ENCODE data around the gene TMEM147.
A peak's percentile ranks its signal among the peaks of the same experiment; 100 is the strongest.

The TMEM147 gene

DNA sequence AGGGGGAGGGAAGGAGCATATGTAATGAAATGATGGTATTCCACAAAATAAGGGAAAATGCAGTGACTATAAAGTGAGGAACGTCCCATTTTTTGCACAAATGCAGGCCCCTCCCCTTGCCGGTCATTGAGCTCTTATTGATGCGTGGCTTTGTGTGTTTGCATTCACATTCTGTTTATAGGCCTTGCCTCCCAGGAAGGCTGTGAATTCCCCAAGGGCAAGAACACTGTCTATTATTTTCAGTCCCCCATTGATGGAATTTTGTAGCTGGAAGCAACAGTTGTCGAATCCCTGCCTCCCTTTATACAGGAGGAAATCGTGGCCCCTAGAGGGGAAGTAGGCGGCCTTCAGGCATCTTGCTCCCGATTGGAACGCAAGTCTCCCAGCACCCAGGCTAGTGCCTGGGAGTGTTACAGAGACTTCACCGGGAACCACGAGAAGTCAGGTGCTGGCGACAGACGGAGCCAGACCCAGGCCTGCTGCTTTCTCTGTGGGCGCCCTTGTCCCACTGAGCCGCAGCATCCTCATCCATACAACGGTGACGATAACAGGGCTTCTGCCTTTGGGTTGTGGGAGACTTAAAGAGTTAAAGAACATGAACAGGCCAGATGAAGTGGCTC, 24.2 kb upstream of the TMEM147 start:
- DNase-seq: no peak

DNA sequence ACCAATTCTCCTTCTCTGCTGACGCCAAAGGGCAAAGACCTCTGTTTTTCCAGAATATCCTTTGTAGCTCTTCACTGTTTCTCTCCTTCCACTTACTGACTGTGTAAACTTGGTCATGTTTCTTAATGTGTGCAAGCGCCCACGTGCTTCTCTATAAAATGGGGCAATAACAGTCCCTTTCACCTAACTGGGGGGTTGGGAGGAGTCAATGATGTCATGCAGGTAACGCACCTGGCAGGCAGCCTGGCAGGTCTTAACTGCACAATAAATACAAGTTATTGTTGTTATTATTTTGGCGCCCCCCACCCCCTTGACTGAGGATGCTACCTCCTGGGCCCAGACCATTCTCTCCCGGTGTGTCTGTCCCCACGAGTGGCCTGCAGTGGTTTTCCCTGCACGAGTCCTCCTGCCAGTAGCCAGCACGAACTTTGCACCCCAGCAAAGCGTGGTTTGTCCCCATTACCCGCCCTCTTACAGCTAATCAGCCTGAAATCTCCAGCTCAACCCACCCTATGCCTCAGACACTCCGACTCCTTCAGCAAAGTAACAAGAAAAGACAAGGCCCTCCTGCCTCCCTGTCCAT, 22.6 kb upstream of the TMEM147 start:
- DNase-seq: no peak

DNA sequence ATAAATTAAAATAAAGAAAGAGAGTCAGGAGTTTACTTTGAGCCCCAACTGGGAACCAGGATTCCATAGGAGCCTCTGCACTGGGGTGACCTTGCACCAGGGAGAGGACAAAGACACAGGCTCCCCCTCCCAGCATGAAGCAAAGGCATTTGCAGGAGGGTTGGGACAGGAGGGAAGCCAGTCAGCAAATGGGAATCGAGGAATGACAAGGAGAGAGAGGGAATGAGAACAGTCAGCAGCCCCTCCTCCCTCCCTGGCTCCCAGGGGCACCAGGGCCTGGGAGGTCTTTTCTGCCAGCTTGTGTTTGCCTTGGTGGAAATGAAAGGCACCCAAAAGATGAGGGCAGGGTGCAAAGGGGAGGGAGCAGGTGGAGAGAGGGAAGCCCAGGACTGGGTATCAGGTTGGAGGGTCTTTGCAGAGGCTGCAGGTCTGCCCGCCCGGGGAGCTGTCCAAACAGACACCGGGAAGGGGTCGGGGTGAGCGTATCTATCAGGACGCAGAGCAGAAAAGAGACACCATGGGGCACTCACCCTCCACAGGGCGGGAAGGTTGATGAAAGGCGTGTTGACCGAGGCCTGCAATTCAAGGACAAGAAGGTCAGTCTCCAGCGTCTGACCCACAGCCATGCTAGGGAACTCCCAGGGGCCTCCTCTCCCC, 21.1 kb upstream of the TMEM147 start:
- DNase-seq: no peak

DNA sequence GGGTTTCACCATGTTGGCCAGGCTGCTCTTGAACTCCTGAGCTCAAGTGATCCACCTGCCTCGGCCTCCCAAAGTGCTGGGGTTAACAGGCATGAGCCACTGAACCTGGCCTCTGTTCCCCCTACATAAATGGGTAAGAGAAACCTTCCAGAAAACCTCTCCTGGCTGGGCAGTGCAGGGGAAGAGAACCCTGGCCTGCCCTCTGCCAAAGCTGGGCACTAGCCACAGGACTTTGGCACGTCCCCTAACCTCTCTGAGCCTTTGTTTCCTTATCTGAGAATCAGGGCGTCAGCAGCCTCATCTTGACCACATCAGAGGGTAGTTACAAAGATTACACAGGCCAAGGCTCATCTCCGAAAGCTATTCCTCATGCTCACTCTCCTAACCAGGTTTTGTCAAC, 19.6 kb upstream of the TMEM147 start:
- no peak for DNase-seq

DNA sequence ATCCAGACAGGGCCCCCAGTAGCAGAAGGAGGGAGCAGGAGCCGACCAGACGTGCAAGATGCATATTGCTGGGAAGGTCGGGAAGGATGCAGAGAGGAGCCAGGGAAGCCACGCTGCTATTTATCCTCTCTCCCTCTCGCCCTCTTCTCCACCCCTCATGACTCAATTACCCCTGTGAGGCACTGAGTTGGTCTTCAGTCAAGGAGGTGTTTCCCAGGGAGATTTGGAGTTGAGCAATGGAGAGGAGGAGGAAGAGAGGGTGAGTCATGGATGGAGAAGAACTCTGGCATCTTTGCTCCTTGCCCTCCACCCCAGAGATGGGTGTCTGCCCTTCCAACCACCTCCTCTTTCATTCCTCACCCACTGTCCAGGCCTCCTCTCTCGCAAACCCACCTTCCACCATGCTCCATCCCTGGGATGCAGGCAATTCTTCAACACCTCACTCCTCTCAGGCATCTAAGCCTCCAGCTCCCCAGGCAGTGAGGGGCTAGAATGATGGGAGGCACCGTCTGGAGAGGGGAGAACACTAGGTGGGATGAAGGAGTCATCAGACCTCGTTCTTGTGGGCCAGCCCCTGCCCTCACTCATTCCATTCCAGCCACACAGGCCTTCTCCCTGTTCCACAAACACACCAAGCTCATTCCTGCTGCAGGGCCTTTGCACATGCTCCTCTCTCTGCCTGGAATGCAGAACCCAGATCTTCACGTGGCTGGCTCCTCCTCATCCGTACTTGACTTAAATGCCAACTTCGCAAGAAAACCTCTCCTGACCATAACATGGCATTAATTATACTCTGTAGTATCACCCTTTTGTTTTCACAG, 17.0 kb upstream of the TMEM147 start, which contains the start of gene SBSN:
Gene SBSN (minus strand): TSS at position 94 of the 821 bp plus-strand sequence. CDS start 30 bp downstream, at position 64.
- DNase-seq: no peak

DNA sequence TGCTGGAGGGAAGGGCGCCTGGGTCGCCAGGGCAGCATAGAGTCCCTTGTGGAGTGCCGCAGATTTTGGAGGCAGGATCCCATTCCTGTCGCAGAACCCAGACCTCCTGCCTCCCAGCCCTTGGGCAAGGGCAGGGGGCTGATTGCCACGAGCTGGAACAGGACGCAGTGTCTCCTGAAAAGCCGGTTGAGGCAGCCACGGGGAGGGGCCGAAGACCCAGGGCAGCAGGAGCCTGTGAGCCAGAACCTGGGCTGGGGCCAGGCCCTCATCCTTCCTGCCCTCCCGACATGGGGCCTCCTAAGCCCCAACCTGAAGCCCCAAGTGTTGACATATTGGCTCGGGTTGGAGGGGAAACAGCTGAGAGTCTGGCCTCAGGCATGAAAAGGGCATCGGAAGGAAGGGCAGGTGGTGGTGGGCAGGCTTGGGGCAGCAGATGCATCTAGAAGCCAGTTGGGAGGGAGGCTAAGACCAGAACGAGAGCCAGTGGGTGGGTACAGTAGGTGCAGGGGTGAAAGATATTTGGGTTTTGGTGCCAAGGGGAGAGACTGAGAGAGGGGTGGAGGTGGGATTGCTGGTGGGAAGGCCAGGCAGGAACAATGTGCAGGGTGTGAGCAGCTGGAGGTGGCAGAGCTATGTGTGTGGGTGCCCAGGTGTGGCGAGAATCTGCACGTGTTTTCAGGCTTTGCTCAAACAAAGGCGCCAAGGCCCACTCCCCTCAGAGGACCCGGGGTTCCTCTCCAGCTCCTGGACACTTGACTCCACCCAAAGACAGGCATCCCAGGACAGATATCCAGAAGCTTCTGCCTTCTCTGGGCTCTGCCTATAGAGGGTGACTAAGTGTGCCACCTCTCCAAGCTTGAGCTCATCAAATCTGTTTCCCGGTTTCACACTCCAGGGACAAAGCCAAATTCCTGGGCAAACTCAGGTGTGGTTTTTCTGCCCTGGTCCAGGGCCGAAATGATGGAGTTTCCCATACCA, 15.9 kb upstream of the TMEM147 start:
- DNase-seq: no peak

DNA sequence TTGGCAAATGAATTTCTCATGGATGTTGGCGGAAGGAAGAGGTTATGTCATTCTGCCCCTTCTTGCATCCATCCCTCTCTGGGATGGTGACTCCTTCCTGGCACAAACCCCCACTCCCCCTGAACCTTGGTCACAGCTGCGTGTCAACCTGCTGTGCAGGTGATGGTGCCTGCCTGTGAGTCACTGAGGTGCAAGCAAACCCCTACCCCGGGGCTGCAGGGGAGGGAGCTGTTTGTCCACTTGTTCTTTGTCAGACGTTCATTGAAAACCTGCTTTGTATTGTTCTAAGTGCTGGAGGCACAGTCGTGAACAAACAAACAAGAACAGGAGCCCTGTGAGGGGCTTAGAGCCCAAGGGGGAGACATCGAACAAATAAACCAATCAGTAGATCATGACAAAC, 14.1 kb upstream of the TMEM147 start:
- DNase-seq: no peak

DNA sequence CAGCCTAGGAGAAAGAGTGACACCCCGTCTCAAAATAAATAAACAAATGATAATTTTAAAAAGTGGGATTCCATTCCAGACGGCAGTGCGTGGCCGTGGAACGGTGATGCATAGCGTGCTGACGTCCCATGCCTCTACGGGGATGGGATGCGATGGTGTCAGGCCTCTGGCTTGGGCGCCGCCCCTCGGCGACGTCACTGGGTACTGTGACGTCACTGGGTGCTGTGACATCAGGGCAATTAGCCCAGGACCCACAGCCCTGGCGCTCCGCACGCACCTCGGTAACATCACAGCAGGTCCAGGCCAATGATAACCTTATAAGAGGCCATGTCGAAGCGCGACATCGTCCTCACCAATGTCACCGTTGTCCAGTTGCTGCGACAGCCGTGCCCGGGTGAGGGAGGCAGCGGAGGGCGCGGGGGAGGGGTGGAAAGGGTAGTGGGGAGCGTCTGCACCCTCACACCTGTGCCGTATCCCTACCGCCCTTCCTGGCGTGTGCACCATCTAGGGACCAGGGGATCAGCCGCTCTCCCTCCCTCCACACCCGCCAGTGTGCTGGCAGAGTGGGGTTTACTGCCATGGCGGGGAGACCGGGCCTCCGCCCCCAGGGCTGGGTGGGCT, 12.1 kb upstream of the TMEM147 start, which contains the start of gene GAPDHS:
Gene GAPDHS (plus strand): TSS at position 256 of the 621 bp plus-strand sequence. CDS start 72 bp downstream, at position 328.
- DNase-seq: no peak

DNA sequence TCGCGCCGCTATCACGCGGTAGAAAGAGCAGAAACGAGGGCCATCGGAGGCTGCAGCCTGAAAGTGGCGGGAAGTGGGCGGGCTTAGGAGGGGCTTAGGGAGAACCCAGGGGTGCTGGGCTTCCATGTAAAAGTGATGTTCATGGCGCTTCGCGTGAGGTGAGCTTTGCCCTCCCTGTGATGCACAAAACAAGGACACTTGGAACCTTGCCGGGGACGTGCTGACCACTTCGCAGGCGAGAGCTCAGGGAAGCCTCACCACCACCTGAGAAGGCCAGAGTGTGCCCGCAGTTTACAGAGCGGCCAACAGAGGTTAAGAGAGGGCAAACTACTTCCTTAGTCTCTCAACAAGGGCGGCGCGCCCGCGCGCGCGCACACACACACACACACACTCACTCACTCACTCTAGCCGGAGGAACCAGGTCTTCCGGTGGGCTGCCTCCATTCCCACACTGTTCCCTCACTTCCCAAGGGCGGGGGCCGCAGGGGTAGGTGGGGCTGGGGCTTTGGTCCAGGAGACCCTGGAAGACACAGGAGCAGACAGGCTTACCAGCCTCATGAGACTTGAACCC, 11.5 kb upstream of the TMEM147 start:
- no peak for DNase-seq

DNA sequence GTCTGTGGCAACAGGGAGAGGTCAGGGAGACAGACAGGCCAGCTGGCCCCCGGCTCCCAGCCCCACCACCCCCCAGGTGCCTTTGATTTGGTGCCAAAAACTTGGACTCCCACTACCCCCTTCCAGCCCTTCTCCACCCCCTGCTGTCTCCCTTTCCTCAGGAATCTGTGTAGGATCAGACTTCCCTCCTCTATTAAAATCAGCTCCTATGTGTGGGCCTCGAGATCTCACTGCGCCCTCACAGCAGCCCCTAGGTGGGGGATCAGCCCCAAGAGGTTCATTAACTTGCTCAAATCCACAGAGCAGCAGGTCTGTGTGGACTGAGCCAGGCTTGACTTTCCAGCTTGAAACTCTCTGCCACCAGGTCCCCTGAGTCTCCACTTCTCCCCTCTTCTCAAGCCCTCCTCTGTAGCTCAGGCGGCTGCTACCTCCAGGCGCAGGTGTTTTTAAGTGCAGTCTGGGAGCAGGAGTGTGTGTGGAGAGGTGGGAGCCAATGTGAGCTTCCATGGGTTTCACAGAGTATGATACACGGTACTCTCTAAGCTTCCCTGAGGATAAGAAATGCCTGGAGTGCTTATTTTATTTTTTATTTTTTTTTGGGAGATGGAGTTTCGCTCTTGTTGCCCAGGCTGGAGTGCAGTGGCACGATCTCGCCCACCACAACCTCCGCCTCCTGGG, 10.5 kb upstream of the TMEM147 start:
- no peak for DNase-seq

DNA sequence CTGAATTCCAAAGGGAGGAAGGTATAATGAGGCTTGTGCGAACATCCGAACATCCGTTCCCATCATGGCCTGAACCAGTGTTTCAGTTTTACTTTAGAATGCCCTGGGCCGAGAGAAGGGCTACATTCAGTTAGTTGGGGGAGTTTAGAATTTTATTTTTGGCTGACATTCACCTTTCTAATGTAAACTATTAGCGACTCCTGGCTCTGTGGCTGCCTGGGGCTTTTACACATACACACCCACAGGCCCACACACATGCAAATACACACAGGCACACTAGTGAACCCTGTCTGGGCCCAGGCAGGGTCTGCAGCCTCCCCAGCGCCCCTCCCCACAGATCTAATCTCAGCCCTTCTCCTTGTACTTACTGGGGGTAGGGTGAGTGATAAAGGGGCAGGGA, 6.1 kb upstream of the TMEM147 start:
- no peak for DNase-seq

DNA sequence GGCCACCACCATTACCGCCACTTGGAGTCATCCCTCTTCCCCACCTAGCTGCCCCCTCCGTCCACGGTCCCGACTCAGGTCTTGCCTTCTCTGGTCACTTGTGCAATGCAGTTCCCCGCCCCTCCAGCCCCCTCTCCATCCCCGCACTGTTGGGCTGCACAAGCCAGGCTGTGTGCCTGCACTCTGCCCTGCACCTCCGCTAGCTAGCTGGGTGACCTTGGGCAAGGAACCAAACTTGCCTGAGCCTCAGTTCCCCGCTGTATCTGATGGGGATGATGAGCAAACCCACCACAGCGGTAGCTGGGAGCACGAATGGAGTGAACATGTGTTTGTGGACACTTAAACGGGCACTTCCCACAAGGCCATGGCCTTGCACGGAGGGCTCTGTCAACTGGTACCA, 5.6 kb upstream of the TMEM147 start:
- no peak for DNase-seq

DNA sequence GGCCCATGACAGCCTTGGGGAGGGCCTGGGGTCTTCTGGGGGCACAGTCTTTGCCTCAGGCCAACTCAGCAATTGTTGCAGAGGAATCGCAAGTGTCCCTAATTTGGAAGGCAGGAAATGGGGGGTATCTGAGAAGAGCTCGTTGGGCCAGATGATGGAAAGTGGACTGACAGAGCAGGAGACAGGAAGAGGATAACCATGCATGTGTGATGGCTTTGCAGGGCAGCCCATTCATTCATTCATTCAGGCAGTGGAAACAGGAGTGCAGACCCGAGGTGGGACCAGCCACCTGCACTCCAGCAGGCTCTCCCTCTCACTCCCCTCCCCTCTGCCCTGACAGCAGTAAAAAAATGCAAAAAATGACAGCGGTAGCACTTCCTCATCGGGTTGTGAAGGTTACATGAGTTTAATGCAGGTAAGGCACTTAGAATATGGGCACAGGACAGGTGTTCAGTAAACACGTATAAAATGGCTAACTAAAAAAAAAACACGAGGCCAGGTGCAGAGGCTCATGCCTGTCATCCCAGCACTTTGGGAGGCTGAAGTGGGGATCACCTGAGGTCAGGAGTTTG, 5.0 kb upstream of the TMEM147 start:
- DNase-seq: no peak

DNA sequence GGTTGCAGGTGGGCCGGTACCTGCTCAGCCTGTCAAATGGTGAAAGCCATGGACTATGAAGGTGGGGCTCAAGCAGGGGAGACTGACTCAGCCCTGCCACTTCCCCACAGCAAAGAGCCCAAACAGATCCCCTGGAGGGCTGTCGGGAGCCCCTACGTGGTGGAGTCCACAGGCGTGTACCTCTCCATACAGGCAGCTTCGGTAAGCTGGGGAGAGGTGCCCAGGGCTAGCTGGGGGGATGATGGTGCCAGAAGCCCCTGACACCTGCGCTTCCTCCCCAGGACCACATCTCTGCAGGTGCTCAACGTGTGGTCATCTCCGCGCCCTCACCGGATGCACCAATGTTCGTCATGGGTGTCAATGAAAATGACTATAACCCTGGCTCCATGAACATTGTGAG, 3.2 kb upstream of the TMEM147 start:
- DNase-seq: no peak

DNA sequence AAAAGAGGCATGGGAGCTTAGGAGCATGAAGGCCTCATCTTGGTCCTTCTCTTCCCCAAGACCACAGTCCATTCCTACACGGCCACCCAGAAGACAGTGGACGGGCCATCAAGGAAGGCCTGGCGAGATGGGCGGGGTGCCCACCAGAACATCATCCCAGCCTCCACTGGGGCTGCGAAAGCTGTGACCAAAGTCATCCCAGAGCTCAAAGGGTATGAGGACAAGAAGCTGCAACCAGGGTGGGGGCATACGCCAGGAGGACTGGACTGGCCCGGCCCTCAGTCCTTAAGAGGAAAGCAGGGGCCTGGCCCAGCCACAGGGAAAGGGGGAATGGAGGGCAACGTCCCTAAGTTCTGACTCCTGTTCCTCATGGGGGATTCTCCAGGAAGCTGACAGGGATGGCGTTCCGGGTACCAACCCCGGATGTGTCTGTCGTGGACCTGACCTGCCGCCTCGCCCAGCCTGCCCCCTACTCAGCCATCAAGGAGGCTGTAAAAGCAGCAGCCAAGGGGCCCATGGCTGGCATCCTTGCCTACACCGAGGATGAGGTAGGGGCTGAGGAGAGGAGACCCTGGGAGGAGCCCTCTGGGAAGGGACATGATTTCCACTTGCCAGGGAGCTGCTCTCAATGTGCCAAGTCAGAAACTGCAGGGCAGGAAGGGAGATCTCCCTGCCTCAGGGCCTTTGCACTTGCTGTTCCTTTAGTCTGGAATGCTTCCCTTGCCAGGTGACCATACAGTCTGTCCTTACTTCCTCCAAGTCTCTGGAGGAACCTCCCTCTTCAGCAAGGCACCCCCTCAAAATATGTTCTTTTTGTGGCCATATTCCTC, 1.9 kb upstream of the TMEM147 start:
- no peak for DNase-seq

DNA sequence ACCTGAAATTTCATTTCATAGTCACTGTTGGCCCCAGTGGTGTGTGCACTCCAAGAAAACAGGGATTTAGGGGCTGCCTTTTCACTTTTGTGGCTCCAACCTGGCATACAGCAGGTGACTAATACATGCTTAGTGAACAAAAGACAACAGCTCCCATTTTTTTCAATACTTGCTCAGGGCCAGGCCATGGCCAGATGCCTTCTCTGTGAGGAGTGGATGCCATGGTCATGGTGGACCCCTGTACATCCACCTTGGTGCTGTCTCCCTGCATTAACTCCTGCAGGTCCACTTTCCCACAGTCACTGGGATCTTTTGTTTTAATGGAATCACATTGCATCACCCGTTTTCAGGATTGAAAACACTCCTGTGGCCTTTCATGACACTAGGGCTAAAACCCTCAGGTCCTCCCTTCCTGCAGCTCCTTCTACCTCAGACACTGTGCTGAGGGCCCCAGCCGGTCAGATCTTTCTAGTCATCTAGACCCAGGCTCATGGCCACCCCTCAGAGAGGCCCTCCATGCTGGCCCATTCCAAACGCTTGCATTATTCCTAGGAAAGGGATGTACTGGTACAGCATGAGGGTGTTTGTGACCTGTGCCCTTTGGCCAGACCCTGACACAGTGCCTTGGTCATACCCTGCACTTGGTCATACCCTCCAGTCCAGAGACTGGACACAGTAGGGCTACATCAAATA, 1.2 kb upstream of the TMEM147 start:
- no peak for DNase-seq

DNA sequence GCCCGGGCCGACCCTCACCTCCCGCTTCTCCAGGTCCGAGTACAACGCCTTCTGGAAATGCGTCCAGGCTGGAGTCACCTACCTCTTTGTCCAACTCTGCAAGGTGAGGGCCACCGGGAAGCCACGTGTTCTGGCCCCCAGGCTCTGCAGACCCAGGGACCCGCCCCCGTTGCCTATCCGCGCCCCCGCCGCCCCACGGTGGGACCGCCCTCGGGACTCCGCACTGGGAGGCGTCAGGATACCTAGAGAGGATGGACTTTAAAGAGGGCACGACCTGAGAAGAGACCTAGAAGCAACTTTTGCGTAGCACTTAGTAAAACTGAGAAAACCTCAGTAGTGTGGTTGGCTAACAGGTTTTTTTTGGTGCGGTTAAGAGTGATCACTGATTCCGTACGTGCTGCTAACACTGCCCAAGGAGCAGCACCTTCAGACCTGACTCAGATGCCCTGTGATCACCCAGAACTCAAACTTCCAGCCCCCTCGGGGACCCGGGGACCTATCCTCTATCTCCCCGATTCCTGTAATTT, 492 bp downstream of the TMEM147 start:
- DNase-seq: peak; percentile 57

DNA sequence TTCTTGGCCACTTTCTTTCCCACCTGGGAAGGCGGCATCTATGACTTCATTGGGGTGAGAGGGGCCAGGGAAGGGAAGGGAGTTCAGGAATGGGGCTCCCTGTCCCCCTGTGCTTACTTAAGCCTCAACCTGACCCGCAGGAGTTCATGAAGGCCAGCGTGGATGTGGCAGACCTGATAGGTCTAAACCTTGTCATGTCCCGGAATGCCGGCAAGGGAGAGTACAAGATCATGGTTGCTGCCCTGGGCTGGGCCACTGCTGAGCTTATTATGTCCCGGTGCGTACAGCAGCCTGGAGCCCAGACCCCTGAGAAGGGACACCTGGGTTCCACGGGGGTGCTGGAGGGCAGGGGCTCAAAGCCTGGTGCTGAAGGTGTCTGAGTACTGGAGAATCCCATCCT, 1.1 kb downstream of the TMEM147 start:
- no peak for DNase-seq
